GM18502 (cell line): ENCODE measurements around the gene IREB2.

ENCODE experiments used
- ATAC-seq: cut with Tn5 transposase; IDR thresholded peaks from one replicate; pipeline ENCODE4 v1.9.1; 2021; ENCODE audit warnings: mild to moderate bottlenecking; ENCODE audit not compliant: unreplicated experiment, poor library complexity

The IREB2 gene

DNA sequence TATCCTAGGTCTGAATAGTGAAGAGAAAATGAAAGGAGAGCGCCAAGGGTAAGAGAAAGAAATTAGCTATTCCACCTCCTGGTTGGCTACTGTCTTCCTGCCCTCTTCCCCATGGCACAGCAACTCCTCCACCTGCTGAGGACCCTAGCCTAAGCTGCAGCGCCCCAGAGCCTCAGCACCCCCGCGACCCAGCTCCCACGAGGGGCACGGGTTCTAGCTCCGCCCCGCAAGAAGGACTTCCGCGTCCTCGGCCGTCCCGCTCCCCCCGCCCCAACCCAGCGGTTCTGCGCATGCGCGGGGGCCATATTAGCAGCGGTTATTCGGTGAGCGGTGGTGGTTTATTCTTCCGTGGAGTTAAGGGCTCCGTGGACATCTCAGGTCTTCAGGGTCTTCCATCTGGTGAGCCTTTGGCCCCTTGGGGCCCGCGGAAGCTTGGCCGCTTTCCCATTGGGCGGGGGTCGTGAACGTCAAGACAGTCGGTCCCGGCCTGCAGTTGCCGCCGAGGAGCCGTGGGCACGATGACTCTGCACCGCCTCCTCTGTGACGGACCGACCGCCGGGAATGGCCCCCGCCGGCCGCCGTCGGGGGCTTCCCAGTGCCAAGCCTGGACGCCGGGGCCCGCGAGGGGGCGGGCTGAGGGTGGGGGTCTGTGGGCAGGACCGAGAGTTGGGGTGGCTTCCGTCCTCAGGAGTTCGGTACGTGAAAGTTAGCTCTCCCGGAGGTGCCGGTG, 102.3 kb downstream of the IREB2 start, which contains the start of gene PSMA4:
Gene PSMA4, plus strand, starts transcription at position 304 of the 730 bp plus-strand sequence. CDS start 1,484 bp downstream, outside the sequence.
- ATAC-seq: peak; percentile 86

DNA sequence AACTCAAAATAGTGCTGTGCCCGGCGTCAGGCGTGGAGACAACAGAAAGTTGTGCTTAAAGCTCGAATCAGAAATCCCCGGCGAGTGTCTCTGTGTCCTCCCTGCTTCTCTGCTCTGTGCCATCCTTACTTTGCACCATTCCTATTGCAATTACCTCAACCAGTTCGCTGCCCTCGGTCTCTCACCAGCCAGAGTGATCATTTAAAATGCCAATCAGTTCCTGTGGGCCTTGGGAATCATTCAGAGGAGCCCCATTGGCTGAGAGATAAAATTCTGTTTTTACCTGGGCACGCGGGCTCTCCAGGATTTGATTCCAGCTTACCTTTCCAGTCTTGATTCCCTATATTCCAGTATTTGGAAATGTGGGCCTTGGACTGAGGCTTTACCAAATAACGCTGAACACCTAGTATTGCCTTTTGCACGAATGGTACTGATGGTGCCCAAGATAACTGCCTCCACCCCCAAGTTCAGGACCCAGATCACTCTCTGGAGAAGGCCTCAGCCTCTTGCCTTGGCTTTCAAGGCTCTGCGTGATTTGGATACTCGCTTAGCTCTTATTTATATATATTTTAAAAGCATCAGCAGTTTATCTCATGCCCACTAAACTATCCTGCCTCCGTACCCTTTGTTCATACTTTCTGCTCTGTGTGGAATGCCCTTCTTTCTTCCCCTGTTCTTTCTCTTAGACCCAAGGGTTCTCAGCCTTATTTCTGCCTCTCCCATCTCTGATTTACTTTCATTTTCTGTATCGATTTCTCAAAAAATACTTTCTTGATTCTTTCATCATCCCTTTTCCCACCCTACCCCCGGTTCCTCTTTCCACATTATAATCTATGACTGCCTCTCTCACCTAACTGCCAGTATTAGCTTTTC, 103.1 kb downstream of the IREB2 start:
- no peak for ATAC-seq

DNA sequence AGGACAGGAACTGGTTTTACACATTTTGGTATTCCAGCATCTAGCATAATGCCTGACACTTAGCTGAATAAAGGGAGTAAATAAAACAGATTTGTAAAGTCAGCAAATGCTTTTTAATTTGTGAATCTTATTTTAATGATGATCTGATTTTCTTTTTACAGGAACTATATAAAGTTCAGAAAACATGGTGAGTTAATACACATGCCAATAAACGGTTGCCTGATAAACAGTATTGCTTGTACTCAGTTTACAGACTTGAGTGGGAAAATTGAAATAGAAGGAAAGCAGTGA, 103.7 kb downstream of the IREB2 start:
- no peak for ATAC-seq

DNA sequence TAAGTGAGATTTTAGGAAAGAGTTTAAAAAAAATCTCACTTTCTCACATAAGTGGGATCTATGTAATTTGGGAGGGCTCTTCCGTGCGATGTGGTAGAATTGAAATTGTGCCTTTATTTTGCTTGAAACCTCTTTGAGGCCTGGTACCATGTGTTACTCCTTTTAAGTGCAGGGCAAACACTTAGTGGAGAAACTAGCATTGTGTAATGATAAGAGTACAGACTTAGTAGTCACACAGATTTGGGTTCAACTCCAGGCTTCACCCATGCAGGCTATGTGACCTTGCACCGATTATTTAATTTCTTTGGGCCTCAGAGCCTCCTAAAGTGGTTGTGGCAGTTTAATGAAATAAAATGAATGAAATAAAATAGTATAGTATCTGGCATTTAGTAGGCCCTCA, 104.6 kb downstream of the IREB2 start:
- ATAC-seq: no peak

DNA sequence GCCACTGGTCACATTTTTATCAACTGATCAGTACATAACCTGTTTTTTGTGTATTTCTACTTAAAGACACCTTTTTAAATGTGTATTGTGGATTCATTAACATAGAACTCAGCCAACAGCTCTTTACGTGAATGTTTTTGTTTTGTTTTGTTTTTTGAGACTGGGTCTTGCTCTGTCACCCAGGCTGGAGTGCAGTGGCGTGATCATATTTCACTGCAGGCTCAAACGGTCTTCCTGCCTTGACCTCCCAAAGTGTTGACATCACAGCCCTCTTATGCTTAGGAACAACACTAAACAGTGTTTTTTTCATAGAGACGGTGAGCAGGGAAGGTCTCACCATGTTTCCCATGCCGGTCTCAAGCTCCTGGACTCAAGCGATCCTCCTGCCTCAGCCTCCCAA, 112.2 kb downstream of the IREB2 start:
- no peak for ATAC-seq

DNA sequence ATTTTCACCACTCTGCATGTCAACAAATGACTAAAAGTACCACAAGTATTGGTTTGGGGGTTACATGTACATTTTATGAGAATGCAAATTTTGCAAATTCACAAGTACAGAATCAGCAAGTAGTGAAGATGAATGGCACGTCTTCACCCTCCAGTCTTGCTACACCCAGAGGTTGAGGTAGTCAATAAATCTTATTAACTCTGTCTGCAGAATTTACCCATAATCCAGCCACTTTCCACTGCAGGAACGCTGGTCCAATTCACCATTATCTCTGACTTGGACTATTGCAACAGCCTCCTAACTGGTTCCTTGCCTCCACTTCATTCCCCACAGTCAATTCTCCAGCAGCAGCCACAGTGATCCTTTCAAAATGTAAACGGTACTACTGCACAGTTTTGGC, 112.8 kb downstream of the IREB2 start:
- ATAC-seq: no peak
